OCI-LY3 (cell line): Measurements from ENCODE around the gene SLC35F2.
A peak's percentile ranks its signal among the peaks of the same experiment; 100 is the strongest.

Experiments
- H2AFZ ChIP-seq: fragments of 200-600, 300-600 bp; shearing (Covaris generic); 2 replicates; pipeline ENCODE4 v1.6.0; 2014; ENCODE audit warnings: antibody characterized with exemption, low read depth, low read length
- H3K27ac ChIP-seq: fragments of 200-600, 300-600 bp; sonication (generic); 2 replicates; pipeline ENCODE4 v1.5.1; 2014; ENCODE audit warnings: mild to moderate bottlenecking, low read length, moderate library complexity, mixed read lengths
- H3K27me3 ChIP-seq: fragments of 200-600, 300-600 bp; sonication (generic); 2 replicates; pipeline ENCODE4 v1.6.1; 2014; ENCODE audit warnings: low read depth, low read length, mixed read lengths
- H3K36me3 ChIP-seq: fragments of 200-600, 300-600 bp; sonication (generic); replicated peaks from 2 replicates; pipeline ENCODE3; 2014; ENCODE audit warnings: low read depth, low read length, mixed read lengths
- H3K4me1 ChIP-seq: fragments of 300-600, 200-600 bp; sonication (generic); 2 replicates; pipeline ENCODE4 v1.6.1; 2014; ENCODE audit warnings: low read length, mixed read lengths
- H3K4me2 ChIP-seq: fragments of 200-600, 300-600 bp; sonication (generic); 2 replicates; pipeline ENCODE4 v1.6.1; 2014; ENCODE audit warnings: low read length, mixed read lengths
- H3K4me3 ChIP-seq: fragments of 300-600, 200-600 bp; sonication (generic); 2 replicates; pipeline ENCODE4 v1.5.1; 2014; ENCODE audit warnings: antibody characterized with exemption, mild to moderate bottlenecking, low read length, moderate library complexity
- H3K79me2 ChIP-seq: fragments of 300-600, 200-600 bp; shearing (Covaris generic); 2 replicates; pipeline ENCODE4 v1.6.1; 2014; ENCODE audit warnings: mild to moderate bottlenecking, low read length, mixed read lengths
- H3K9ac ChIP-seq: fragments of 300-600, 200-600 bp; shearing (Covaris generic); 2 replicates; pipeline ENCODE4 v1.6.0; 2014; ENCODE audit warnings: mild to moderate bottlenecking, low read length, moderate library complexity
- H3K9me3 ChIP-seq: fragments of 200-600, 300-600 bp; shearing (Covaris generic); 2 replicates; pipeline ENCODE4 v1.6.1; 2014; ENCODE audit warnings: low read length, mixed read lengths; ENCODE audit not compliant: insufficient read depth
- H4K20me1 ChIP-seq: fragments of 200-600, 300-600 bp; sonication (generic); 2 replicates; pipeline ENCODE4 v1.6.1; 2016; ENCODE audit warnings: low read length, mixed read lengths; ENCODE audit not compliant: insufficient read depth
- EZH2phosphoT487 ChIP-seq: fragments of 200-600 bp; shearing (Covaris generic); IDR thresholded peaks from 2 replicates; pipeline ENCODE4 v1.6.1; 2018; ENCODE audit warnings: antibody characterized with exemption, mixed run types, low read depth
- TF ChIP-seq, protein P1 (sequence below): fragments of 200-600, 300-600 bp; sonication (generic); IDR thresholded peaks from 2 replicates; pipeline ENCODE4 v1.5.1; 2014; ENCODE audit warnings: antibody characterized with exemption, low read length, low read depth

Gene SLC35F2, protein sequence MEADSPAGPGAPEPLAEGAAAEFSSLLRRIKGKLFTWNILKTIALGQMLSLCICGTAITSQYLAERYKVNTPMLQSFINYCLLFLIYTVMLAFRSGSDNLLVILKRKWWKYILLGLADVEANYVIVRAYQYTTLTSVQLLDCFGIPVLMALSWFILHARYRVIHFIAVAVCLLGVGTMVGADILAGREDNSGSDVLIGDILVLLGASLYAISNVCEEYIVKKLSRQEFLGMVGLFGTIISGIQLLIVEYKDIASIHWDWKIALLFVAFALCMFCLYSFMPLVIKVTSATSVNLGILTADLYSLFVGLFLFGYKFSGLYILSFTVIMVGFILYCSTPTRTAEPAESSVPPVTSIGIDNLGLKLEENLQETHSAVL

DNA sequence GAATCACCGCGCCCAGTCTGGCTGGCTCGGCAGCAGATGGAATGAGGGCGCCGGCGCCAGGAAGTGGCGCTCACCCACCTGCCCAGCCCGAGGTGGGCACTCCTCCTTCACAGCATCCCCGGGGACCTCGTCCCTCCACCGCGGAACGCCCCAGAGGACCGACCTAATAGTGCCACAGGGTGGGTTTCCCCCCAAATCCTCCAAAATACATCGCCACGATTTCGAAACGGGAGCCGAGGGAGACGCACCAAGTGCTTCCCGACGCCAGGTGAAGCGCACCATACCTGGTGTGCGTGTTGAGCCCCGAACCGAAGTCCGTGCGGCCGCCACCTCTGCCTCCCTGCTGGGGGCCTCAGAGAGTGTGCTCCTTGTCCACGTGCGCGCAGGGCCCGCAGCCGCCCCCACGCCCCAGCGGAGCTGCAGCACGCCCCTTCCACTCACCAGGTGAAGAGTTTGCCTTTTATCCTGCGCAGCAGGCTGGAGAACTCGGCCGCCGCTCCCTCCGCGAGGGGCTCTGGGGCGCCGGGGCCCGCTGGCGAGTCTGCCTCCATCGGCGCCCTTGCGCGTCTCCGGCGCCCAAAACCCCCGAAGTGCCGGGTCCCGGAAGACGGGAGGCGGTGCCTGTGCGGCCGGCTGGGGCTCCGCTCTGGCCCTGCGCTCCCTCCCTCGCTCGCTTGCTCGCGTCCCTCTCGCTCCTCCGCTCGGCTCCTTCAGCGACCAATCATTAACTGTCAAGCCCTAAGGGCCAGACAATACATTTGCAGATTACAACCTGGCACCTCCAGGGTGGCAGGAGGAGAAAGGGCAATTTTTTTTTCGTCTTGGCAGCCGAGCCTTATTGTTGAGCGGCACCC, at the start of gene SLC35F2:
SLC35F2 (minus strand) TSS at position 571 of the 854 bp plus-strand sequence; CDS start at position 551, 20 bp downstream.
- peak within 1 kb of the TSS; percentile 94 for H3K9ac ChIP-seq
- H3K9me3 ChIP-seq = no peaks in the 10 kb centered on the region
- TF ChIP-seq EZH2phosphoT487 = no peak
- TF ChIP-seq, protein P1, sequence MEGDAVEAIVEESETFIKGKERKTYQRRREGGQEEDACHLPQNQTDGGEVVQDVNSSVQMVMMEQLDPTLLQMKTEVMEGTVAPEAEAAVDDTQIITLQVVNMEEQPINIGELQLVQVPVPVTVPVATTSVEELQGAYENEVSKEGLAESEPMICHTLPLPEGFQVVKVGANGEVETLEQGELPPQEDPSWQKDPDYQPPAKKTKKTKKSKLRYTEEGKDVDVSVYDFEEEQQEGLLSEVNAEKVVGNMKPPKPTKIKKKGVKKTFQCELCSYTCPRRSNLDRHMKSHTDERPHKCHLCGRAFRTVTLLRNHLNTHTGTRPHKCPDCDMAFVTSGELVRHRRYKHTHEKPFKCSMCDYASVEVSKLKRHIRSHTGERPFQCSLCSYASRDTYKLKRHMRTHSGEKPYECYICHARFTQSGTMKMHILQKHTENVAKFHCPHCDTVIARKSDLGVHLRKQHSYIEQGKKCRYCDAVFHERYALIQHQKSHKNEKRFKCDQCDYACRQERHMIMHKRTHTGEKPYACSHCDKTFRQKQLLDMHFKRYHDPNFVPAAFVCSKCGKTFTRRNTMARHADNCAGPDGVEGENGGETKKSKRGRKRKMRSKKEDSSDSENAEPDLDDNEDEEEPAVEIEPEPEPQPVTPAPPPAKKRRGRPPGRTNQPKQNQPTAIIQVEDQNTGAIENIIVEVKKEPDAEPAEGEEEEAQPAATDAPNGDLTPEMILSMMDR = 0 out of 2 replicates have a peak, but pooled peaks have one; percentile 2
- H2AFZ ChIP-seq = peak within 1 kb of the TSS; percentile 98
- peaks cover 12% of the 10 kb centered on the region for H3K4me1 ChIP-seq
- H3K79me2 ChIP-seq = peaks cover 57% of the 10 kb centered on the region
- no peaks in the 10 kb centered on the region for H3K27me3 ChIP-seq
- no peaks in the 10 kb centered on the region for H3K36me3 ChIP-seq
- H3K4me2 ChIP-seq = peak within 1 kb of the TSS; percentile 88
- peak within 1 kb of the TSS; percentile 97 for H3K4me3 ChIP-seq
- peak within 1 kb of the TSS; percentile 80 for H3K27ac ChIP-seq
- peaks cover 5% of the 10 kb centered on the region; the same call in 1 of the 2 replicates for H4K20me1 ChIP-seq

DNA sequence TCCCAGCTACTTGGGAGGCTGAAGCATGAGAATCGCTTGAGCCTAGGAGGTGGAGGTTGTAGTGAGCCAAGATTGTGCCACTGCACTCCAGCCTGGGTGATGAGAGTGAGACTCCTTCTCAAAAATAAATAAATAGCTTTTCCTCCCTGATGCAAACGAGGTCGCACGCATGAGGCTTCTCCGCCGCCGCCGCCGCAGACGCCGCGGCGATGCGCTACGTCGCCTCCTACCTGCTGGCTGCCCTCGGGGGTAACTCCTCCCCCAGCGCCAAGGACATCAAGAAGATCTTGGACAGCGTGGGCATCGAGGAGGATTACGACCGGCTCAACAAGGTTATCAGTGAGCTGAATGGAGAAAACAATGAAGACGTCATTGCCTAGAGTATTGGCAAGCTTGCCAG, 49.6 kb upstream of the SLC35F2 start:
- Histone ChIP-seq H2AFZ (no peak overlapping the region), H3K27ac (no peak overlapping the region), H3K4me3 (no peak overlapping the region), H3K4me1 (no peaks in the 10 kb centered on the region), H3K9ac (no peak overlapping the region), H3K27me3 (peaks cover 13% of the 10 kb centered on the region; the same call in 1 of the 2 replicates), H3K9me3 (no peaks in the 10 kb centered on the region), H4K20me1 (no peaks in the 10 kb centered on the region), H3K79me2 (no peaks in the 10 kb centered on the region), H3K36me3 (no peaks in the 10 kb centered on the region), H3K4me2 (no peak overlapping the region)
- TF ChIP-seq, protein P1 = no peak
- no peak for TF ChIP-seq EZH2phosphoT487

DNA sequence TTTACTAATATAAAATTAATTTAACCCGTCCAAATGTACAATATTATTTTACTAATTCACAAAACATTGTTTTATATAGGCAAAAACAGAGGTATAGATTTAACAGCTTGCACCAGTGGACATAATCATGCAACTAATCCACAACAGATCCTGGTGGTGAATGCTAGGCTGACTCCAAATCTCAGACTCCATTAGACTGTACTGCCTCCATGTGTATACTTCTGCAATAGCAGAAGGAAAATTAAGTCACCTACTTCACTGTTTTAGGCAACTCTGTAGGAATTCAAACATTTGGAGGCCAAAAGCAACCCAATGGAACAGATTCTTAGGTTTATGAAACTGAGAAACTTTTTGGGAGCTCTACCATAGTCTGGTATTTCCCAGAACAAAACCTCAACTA, 39.7 kb upstream of the SLC35F2 start:
- Histone ChIP-seq H3K27me3 (no peaks in the 10 kb centered on the region), H3K79me2 (no peaks in the 10 kb centered on the region), H3K9ac (no peak overlapping the region), H3K36me3 (no peaks in the 10 kb centered on the region), H3K4me2 (no peak overlapping the region), H3K4me1 (no peaks in the 10 kb centered on the region), H3K27ac (no peak overlapping the region), H4K20me1 (no peaks in the 10 kb centered on the region), H2AFZ (no peak overlapping the region), H3K4me3 (no peak overlapping the region), H3K9me3 (no peaks in the 10 kb centered on the region)
- no peak for TF ChIP-seq EZH2phosphoT487
- TF ChIP-seq, protein P1 = peak; percentile 42
